GM18868 (cell line): ENCODE data around the gene C10orf143.

Experiments used
- ATAC-seq: cut with Tn5 transposase; IDR thresholded peaks from one replicate; pipeline ENCODE4 v1.9.1; 2021; ENCODE audit warnings: mild to moderate bottlenecking, moderate library complexity; ENCODE audit not compliant: unreplicated experiment

The C10orf143 gene

GRCh38 chr10:130017631-130018022, 93.0 kb downstream of the C10orf143 start:
- ATAC-seq: no peak

GRCh38 chr10:130016993-130017630, 93.5 kb downstream of the C10orf143 start:
- no peak for ATAC-seq

GRCh38 chr10:130016095-130016494, 94.5 kb downstream of the C10orf143 start:
- ATAC-seq: no peak

- ATAC-seq: no peak
Observed at GRCh38 chr10:130015075-130015695, 95.4 kb downstream of the C10orf143 start.

GRCh38 chr10:130014263-130015074, 96.2 kb downstream of the C10orf143 start:
- no peak for ATAC-seq
